AG04450 (cell line): ENCODE results near the gene SCUBE1. TPM values are rescaled to one million over a fixed set of nuclear protein-coding genes. Genes with fewer than 3 reads are reported as not detected.

ENCODE experiments used
- CTCF ChIA-PET: fragments of 300-600, 350-600 bp; formaldehyde crosslinking; extraction: SDS; loops from one replicate; lab custom pipeline; 2022; ENCODE audit warnings: antibody characterized with exemption, inconsistent platforms; lab: Charles Lee
- POLR2A ChIA-PET: fragments of 350-600 bp; formaldehyde crosslinking; extraction: SDS; loops from one replicate; lab custom pipeline; 2021; ENCODE audit warnings: antibody characterized with exemption, inconsistent platforms; lab: Yijun Ruan, JAX
- DNase-seq: peaks from one replicate; pipeline ENCODE4 v3.0.0-alpha.2; 2011; ENCODE audit warnings: low read depth, low spot score
- H3K27ac ChIP-seq: one replicate; pipeline ENCODE4 v1.5.1; 2012; ENCODE audit warnings: low read depth, low read length, control low read depth
- H3K27me3 ChIP-seq: one replicate; pipeline ENCODE4 v1.6.0; 2012; ENCODE audit warnings: low read length; ENCODE audit not compliant: control insufficient read depth, insufficient read depth
- H3K4me3 ChIP-seq: 2 replicates; pipeline ENCODE4 v1.5.1; 2011; ENCODE audit warnings: mild to moderate bottlenecking, low read depth, low read length, control low read depth
- H3K9me3 ChIP-seq: 2 replicates; pipeline ENCODE4 v1.5.1; 2012; ENCODE audit warnings: low read length; ENCODE audit not compliant: control insufficient read depth, insufficient read depth
- CTCF ChIP-seq: IDR thresholded peaks from 2 replicates; pipeline ENCODE4 v1.5.1; 2011; ENCODE audit warnings: low read depth, low read length, control low read depth, inconsistent platforms
- polyA plus RNA-seq: library from polyadenylated mRNA; depleted of rRNA; stranded (reverse); fragments of >200 nt; gene quantifications from 2 replicates; pipeline ENCODE4 v1.2.3, GENCODE V29; 2011

SCUBE1 gene
- polyA plus RNA-seq, 1 experiment, result not detected

- POLR2A ChIA-PET, result no interaction called here
- Histone ChIP-seq H3K27me3 (peaks cover 40% of the 10 kb centered on the region), H3K27ac (no peak overlapping the region), H3K9me3 (no peaks in the 10 kb centered on the region), H3K4me3 (no peak overlapping the region)
- no peak for DNase-seq
- TF ChIP-seq CTCF, result no peak
- CTCF ChIA-PET, result interaction anchor here (0.7 kb wide), 1 partner anchor 43 kb away, joined by 3 read pairs; no protein-coding TSS in a partner anchor
Observed at GRCh38 chr22:43303166-43303565, 40.0 kb downstream of the SCUBE1 start.

- H3K27ac ChIP-seq, result no peak overlapping the region
- no peak overlapping the region for H3K4me3 ChIP-seq
- ChIA-PET CTCF (no interaction called here), POLR2A (no interaction called here)
- H3K27me3 ChIP-seq, result peaks cover 40% of the 10 kb centered on the region
- TF ChIP-seq CTCF, result no peak
- no peaks in the 10 kb centered on the region for H3K9me3 ChIP-seq
- no peak for DNase-seq
Observed at GRCh38 chr22:43302531-43303041, 40.6 kb downstream of the SCUBE1 start.

- no peaks in the 10 kb centered on the region for H3K9me3 ChIP-seq
- no peak for DNase-seq
- ChIA-PET CTCF (no interaction called here), POLR2A (no interaction called here)
- H3K27ac ChIP-seq, result no peak overlapping the region
- H3K27me3 ChIP-seq, result peaks cover 40% of the 10 kb centered on the region
- H3K4me3 ChIP-seq, result no peak overlapping the region
- TF ChIP-seq CTCF, result no peak
Observed at GRCh38 chr22:43301866-43302265, 41.3 kb downstream of the SCUBE1 start.

- Histone ChIP-seq H3K4me3 (no peak overlapping the region), H3K27me3 (peaks cover 41% of the 10 kb centered on the region), H3K9me3 (no peaks in the 10 kb centered on the region), H3K27ac (no peak overlapping the region)
- POLR2A ChIA-PET, result no interaction called here
- CTCF ChIA-PET, result no interaction called here
- TF ChIP-seq CTCF, result no peak
- DNase-seq, result no peak
Observed at GRCh38 chr22:43300891-43301676, 42.1 kb downstream of the SCUBE1 start.

GRCh38 chr22:43299736-43300135 lies 43.4 kb downstream of the SCUBE1 start:
- POLR2A ChIA-PET, result no interaction called here
- Histone ChIP-seq H3K27ac (no peak overlapping the region), H3K9me3 (no peaks in the 10 kb centered on the region), H3K4me3 (no peak overlapping the region), H3K27me3 (peaks cover 40% of the 10 kb centered on the region)
- CTCF ChIA-PET, result no interaction called here
- no peak for TF ChIP-seq CTCF
- DNase-seq, result no peak
